Endothelial cell of umbilical vein (primary cell): Measurements from ENCODE around the gene CMC2.

Experiments used
- CTCF ChIP-seq, 2 donors: IDR thresholded peaks; 1 replicate in 1 of 2; 2 replicates in 1 of 2; pipeline ENCODE4 v1.5.1; 2011; ENCODE audit warnings: low read length in 2 of 2, mild to moderate bottlenecking in 2 of 2, moderate library complexity in 2 of 2, control low read depth in 1 of 2, inconsistent platforms in 1 of 2, low read depth in 1 of 2; ENCODE audit not compliant: insufficient read depth in 1 of 2; ENCODE audit errors: extremely low read depth in 1 of 2
- EZH2 ChIP-seq: IDR thresholded peaks from 2 replicates; pipeline ENCODE4 v1.6.1; 2012; ENCODE audit warnings: borderline replicate concordance, low read depth, mild to moderate bottlenecking, moderate library complexity, low read length, inconsistent platforms; ENCODE audit not compliant: severe bottlenecking
- POLR2A ChIP-seq: IDR thresholded peaks from 2 replicates; pipeline ENCODE4 v1.6.1; 2012; ENCODE audit warnings: low read depth, mild to moderate bottlenecking, control low read depth, low read length

DNA sequence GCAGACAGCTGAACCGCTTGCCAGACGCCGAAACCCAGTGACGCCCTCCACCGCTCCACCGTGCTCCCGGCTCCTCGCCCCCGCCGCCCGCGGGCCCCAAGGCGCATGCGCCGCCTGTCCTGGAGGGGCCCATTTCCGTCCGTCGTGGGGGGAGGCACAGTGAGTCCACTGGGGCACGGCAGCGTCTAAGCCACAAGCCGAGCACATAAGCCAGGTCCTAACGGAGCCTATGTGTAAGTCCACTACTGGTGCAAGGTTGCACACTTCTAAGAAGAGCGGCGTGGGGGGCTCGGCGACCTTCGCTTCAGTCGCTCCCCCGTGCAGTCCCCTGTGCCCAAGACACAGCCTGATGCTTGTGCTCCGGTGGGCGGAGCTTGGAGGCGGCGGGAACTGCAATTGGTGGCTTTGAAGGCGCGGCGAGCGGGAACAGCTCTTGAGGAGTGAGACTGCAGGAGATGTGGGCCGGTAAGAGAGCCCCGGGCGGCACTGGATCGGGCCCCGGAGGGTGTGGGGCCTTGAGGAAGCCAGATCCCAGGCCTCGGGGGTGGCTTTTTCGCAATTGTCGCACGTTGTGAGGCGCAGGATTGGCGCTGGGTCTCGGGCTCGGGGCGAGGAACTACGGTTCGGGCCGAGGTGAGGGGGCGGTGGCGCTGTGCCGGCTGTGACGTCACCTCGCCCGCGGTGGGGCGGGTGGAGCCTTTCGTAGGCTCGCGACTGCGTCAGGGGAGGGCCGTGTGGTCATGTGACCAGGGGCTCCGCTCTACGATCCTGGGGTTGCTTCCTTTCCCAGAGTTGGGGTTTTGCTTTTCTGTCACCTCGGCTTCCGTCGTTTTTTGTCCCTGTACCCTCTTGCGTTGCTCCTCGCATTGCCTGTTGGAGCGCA lies at the start of gene CMC2, which contains the start of gene CENPN:
- TF ChIP-seq CTCF (IDR thresholded peaks at IDR 0.05; ENCODE audit: extremely low read depth in 1 of 2, insufficient read depth in 1 of 2, low read depth in 1 of 2, low read length in 2 of 2) (peak in 1 of 2 donors; percentile 1), EZH2 (no peak), POLR2A (peak; percentile 84)
